ENCODE measurements around the gene CLOCK.

CLOCK gene

GRCh38 chr4:55475394-55476243 lies 71.1 kb downstream of the CLOCK start:
- peak in 1 of 2 donors; percentile 3 for DNase-seq (ENCODE audit: low read depth in 2 of 2)

- DNase-seq (ENCODE audit: low read depth in 2 of 2): no peak
Observed at GRCh38 chr4:55469979-55470378, 76.7 kb downstream of the CLOCK start.

- DNase-seq (ENCODE audit: low read depth in 2 of 2): no peak
Observed at GRCh38 chr4:55468724-55469123, 78.0 kb downstream of the CLOCK start.

GRCh38 chr4:55466001-55466400 lies 80.7 kb downstream of the CLOCK start:
- no peak for DNase-seq (ENCODE audit: low read depth in 2 of 2)

- no peak for DNase-seq (ENCODE audit: low read depth in 2 of 2)
Observed at GRCh38 chr4:55458611-55459010, 88.1 kb downstream of the CLOCK start.

GRCh38 chr4:55458164-55458563 lies 88.5 kb downstream of the CLOCK start:
- DNase-seq (ENCODE audit: low read depth in 2 of 2): no peak

GRCh38 chr4:55450566-55450965 lies 96.1 kb downstream of the CLOCK start:
- no peak for DNase-seq (ENCODE audit: low read depth in 2 of 2)

- no peak for DNase-seq (ENCODE audit: low read depth in 2 of 2)
Observed at GRCh38 chr4:55447831-55448230, 98.9 kb downstream of the CLOCK start.

- no peak for DNase-seq (ENCODE audit: low read depth in 2 of 2)
Observed at GRCh38 chr4:55447108-55447708, 99.5 kb downstream of the CLOCK start.

- no peak for DNase-seq (ENCODE audit: low read depth in 2 of 2)
Observed at GRCh38 chr4:55446578-55446922, 100.2 kb downstream of the CLOCK start.

- DNase-seq (ENCODE audit: low read depth in 2 of 2): no peak
Observed at GRCh38 chr4:55445921-55446577, 100.7 kb downstream of the CLOCK start.

- DNase-seq (ENCODE audit: low read depth in 2 of 2): no peak
Observed at GRCh38 chr4:55444827-55445226, 101.9 kb downstream of the CLOCK start.

GRCh38 chr4:55442541-55442940 lies 104.2 kb downstream of the CLOCK start:
- DNase-seq (ENCODE audit: low read depth in 2 of 2): no peak

GRCh38 chr4:55440786-55441185 lies 105.9 kb downstream of the CLOCK start:
- DNase-seq (ENCODE audit: low read depth in 2 of 2): no peak

GRCh38 chr4:55439023-55439422 lies 107.7 kb downstream of the CLOCK start:
- DNase-seq (ENCODE audit: low read depth in 2 of 2): no peak

GRCh38 chr4:55438314-55438713 lies 108.4 kb downstream of the CLOCK start:
- no peak for DNase-seq (ENCODE audit: low read depth in 2 of 2)

GRCh38 chr4:55437823-55438222 lies 108.9 kb downstream of the CLOCK start:
- DNase-seq (ENCODE audit: low read depth in 2 of 2): no peak

- no peak for DNase-seq (ENCODE audit: low read depth in 2 of 2)
Observed at GRCh38 chr4:55437356-55437796, 109.3 kb downstream of the CLOCK start.

GRCh38 chr4:55435141-55435841 lies 111.4 kb downstream of the CLOCK start:
- peak; percentile 7 to 8 for DNase-seq (ENCODE audit: low read depth in 2 of 2)

GRCh38 chr4:55431710-55432336 lies 114.9 kb downstream of the CLOCK start:
- DNase-seq (ENCODE audit: low read depth in 2 of 2): no peak

GRCh38 chr4:55424791-55425190 lies 121.9 kb downstream of the CLOCK start:
- DNase-seq (ENCODE audit: low read depth in 2 of 2): no peak

- DNase-seq (ENCODE audit: low read depth in 2 of 2): no peak
Observed at GRCh38 chr4:55416176-55416575, 130.5 kb downstream of the CLOCK start.
